Left forelimb (tissue), 1 donor: ENCODE results near the gene ADAMTS2.

Source experiments
- DNase-seq: peaks from one replicate; pipeline ENCODE4 v3.0.0-alpha.2; 2018; ENCODE audit warnings: low spot score

ADAMTS2 gene

DNA sequence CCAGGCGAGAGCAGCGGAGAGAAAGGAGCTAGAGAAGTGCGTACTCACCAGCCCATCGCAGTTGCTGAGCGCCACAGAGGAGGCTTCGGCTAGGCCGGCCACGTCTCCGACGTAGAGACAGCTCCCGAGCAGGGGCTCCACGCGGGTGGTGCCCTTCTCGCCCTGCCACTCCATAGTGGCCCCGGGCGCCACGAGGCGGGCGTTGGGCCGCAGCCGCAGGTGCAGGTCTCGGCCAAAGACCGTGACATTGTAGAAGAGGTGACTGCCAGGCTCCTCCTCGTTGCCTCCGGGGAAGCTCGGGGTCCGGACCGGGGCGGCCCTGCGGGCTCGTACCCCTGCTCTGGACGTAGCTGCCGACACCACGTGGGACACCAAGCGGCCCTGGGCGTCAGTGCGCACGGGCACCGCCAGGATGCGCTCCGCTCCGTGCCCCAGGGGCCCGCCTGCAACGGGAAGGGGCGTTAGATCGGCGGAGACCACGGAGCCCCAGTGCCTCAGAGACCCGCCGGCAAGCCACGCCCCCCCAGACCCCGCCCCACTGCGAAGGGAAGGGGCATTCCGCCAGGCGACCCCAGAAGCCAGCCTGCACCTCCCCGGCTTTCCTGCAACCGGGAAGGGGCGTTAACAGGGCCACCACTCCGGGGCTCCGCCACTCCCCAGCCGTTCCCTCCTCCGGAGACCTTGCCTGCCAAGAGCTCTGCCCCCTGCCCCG lies 1.4 kb downstream of the ADAMTS2 start:
- DNase-seq = no peak

DNA sequence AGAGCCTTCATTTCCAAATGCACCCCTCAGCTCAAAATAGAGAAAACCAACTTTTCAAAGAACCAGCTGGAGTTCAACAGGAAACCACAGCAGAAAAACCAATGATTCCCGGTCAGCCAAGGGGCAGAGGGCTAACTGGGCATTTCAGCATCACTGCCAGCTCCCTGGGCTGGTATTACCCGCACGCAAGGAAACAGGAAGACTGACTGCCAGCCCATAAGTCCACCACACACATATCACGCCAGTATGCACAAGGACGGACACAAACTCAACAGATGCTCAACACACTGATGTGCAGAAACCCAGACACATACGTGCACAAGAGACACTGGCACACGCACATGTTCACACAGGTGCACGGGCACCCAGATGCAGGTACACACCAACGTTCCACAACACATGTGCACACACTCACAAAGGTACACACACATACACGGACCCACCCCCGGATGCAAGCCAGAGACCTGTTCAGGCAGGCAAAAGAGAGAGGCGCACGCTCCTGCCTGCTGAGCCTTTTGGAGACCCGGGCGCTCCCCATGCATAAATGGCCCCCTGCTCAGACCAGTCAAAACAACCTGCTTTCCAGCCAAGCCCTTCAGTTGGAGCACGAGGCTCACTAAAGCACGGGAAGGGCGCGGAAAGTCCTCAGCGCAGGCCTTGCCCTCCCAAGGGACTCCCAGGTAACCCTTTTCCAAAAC lies 2.1 kb downstream of the ADAMTS2 start:
- no peak for DNase-seq

DNA sequence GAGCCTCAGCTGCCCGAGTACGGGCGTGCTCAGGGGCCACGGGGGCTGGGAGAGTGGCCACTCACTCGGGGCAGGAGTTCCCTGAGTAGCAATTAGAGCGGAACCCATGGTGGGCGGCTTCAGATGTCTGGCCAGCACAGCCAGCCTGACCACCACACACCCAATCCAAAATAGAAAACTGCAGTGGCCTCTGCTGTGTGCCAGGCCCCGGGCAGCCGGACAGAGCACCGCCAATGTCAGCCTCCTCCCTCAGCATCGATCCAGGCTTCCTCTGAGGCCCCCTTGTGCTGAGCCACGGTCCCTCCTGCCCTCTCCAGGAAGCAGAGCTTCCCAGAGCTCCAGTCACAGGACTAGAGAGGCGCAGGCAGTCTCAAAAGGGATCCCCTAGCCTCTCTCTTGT lies 2.7 kb downstream of the ADAMTS2 start:
- DNase-seq = no peak

DNA sequence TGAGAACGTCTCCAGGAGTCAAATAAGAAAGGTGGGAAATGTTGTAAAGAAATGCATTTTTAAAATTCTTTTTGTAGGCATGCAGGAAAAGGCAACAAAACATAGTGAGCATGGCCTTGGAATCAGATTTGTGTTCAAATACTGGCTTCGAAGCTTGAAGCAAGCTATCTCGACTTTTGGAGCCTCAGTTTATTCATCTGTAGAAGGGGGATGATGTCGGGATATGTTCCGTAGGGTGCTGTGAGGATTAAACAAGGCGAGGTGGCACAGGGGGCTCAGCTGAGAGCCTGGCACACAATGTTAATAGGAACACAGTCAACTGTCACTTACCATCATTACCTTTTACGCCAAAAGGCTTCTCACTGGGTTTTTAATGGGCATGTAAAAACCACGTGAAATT lies 4.8 kb downstream of the ADAMTS2 start:
- no peak for DNase-seq

DNA sequence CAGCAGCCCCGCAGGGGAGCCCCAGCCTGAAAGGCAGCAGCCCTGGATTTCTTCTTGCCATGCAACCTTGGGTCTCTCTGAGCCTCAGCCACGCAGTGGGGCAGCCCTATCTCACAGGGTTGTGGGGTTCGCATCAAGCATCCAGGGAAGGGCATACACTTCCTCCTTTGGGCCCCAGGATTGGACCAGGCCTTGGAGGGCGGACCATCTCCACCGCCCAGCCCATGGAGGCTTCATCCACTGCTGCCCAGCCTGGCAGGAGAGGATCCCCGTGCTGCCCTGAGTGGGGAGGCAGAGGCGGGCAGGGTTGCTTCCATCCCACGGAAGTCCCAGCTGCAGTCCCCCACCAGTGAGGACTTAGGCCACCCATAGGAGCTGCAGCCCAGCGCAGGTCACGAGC lies 5.3 kb downstream of the ADAMTS2 start:
- no peak for DNase-seq

DNA sequence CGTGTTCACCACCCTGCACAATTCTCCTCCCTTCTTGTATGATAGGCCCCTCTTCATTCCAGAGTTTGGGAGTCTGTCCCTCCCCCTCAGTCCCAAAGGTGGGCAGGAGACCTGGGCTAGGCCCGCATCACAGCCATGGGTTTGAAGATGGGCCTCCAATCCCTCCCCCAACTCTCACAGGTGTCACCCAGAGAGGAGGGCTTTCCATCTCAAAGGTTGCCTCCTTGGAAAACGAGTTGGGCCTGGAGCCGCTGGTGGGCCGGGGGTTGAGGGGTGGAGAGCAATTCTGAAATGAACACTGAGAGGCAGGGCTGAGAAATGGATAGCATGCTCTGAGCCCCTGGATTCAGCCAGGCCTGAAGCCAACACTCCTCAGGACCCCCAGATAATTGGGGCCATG lies 6.2 kb downstream of the ADAMTS2 start:
- no peak for DNase-seq

DNA sequence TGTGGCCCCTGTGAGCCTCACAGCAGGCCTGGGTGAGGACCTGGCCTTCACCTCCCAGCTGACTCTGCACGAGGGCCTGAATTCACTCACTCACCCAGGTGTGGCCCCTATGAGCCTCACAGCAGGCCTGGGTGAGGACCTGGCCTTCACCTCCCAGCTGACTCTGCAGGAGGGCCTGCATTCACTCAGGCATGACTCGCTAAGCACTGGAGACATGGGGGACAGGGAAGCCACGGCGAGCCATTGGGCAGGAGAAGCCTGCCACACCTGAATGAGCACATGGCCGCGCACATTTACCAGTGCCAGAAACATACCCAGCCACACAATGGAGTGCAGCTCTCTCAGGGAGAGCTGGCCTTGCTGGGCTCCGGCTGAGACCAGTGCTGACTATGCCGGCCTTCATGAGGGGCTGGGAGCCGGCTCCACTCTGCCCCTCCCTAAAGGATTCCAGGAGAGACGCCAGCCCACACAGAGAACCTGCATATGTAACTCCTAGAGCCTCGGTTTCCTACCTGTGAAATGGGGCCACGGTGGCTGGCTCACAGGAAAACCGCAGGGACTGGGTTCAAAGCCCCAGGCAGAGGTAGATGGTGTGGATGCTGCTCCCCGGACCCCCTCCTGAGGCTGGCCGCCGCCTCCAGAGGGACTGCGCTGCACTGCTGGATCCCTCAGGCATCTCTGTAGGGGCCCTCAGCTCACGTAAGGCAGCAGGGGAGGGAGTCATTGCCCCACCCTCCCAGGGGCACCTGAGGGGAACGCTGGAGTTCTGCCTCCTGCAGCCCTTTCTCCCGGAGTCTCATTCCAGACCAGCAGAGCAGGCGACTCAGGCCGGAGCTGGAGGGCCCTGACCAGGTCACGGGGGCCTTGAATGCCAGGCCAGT lies 7.2 kb downstream of the ADAMTS2 start:
- DNase-seq = no peak

DNA sequence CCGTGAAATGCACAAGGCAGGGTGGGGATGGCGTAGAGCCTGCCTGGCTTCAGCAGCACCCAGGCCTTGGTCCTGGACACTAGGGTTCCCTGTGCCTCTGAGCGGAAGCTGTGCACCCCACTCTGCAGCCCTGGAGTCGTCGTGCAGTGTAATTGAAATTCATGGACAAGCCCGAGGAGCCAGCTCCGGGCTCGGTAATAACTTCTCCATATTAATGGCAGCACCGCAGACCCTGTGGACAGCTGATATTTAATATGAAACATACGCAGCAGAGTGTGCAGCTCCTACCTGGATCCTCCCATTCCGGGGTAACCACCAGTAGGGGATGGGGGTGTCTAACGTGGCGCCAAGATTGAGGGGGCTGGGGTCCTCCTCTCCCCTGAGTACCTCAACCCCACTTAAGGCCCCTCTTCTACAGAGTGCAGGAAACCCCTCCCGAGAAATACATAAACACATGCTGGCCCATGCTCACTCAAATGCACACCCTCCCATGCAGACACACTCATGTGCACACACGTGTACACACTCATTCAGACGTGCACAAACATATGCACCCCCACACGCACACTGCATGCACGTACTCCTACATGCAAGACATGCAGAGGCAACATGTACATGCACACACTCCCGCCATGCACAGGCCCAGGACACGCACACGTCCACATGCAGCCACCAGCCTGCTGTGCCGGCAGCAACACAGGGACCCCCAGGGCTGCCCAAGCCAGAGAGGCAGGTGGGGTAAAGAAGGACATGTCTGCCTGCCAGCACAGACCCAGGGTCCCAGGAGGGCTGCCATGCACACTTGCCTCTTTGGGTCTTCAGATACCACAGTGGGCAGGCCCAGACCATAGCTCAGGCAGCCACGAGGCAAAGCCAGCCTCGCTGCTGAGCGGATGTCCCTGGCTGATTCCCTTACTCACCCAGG lies 8.1 kb downstream of the ADAMTS2 start:
- DNase-seq = no peak

DNA sequence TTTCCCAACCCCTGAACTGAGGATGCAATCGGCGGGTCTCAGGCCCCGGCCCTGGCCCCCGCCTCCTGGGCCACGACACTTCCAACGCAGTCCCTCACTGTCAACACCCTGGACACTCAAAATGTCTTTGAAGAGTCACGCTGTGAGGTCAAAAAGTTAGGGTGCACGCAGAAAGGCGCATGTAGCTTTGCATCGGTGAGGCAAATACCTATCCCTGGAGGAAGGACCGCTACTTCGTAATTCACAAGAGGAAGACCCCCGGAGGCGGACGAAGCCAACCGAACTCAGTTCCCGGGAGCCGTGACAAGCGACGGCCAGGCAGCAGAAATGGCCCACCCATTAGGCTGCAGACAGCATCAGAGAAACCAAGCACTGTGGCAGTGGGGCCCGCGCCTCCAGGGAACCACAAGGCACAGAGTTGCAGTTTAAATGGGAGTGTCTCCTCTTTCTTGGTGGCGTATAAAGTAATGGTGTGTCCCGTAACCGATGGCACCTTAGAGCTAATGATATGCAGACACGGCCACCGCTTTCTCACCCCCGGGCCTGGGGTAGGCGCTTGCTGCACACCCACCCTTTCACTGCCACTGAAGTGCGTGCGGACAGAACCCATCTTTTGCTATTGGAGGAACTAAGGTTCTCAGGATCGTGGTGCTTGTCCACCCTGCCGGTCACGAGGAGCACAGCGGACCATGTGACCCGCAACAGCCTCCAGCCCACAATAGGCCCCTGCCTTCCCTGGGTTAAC lies 9.0 kb downstream of the ADAMTS2 start:
- DNase-seq = no peak

DNA sequence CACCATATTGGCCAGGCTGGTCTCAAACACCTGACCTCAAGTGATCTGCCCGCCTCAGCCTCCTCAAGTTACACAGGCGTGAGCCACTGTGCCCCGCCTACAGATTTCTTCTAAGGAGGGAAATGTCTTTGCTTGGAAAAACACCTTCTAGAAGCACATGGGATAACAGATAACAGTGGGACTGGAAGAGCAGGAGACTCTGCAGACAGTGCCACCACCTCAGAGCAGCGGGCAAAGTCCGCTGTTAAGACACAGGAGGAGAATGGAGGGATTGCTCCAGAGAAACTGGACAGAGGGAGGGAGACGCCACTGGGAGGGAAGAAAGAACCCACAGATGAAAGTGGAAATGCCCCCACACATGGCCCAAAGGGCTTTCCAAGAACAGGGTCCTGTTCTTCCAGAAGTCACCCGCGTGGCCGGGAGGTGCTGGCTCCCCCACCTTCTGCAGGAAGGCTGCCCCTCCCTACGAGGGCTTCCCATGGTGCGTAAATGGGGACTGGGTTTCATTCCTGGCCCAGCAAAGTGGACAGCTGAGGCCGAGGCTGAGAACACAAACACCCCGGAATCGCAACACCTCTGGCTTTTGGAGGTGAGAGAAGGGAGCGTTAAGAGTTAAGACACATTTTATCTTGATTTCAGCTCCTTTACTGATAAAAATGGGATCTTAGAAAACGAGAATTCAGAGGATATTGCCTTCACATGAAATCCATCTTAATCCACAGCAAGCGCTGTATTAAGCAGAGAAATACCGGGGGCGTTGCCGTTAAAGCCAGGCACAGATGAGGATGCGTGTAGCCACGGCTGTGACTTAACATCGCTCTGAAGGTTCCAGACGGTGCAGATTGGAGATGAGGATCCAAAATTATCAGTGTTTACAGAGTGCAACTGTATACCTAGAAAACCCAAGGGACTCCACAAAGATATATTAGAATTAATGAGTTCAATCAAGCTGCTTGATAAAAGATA lies 11.2 kb downstream of the ADAMTS2 start:
- DNase-seq = no peak

DNA sequence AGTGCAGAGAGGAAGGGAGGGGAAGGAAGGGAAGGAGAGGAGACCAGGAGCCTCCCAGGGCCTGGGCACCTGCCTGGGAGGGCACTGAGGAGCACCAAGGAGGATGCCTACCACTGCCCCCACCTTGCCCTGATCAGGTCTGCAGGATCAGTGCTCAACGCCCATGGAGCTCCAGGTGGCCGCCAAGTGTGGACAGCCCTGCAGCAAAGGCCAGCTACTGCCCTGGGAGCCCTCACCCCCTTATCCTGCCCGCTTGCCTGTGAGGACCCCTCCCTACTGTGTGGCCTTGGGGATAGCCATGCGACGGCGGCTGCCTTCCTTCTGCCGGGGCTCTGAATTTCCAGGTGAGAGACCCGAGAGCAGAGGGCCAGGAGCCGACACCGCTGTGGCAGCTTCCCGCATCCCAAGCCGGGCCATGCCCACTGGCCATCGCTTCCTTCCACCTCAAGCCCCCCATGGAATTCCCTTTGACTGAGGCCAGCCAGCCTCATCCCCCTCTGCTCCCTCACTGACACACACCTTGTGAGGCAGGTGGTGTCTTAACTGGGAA lies 12.4 kb downstream of the ADAMTS2 start:
- no peak for DNase-seq

DNA sequence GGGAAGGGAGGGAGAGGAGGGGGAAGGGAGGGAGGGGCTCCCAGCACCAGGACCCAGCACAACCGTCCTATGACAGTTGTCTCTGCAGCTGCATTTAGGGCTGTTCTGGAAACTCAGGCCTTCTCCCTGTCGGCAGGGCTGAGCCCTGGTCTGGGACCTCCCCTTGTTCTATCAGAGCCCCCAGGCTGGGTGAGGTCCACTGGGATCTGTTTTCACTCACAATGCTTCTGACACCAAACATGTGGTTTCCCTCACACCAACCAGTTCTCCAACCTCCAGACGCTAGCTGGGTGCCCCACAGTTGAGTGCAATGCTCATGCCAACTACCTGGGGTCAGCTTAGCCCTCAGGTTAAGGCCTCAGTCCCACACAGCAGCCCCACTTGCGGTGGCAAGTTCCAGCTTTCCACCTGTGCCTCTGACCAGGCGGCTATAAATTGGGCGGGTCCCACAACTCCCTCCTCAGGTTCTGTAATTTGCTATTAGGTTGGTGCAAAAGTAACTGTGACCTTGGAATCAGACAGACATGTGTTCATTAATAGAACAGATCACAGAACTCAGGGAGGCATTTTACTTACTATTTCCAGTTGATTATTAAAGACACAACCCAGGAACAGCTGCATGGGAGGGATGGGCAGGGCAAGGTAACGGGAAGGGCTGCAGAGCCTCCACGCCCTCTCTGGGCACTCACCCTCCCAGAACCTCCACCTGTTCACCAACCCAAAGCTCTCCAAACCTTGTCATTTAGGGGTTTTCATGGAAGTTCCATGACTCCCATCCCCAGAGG lies 13.5 kb downstream of the ADAMTS2 start:
- DNase-seq = no peak

DNA sequence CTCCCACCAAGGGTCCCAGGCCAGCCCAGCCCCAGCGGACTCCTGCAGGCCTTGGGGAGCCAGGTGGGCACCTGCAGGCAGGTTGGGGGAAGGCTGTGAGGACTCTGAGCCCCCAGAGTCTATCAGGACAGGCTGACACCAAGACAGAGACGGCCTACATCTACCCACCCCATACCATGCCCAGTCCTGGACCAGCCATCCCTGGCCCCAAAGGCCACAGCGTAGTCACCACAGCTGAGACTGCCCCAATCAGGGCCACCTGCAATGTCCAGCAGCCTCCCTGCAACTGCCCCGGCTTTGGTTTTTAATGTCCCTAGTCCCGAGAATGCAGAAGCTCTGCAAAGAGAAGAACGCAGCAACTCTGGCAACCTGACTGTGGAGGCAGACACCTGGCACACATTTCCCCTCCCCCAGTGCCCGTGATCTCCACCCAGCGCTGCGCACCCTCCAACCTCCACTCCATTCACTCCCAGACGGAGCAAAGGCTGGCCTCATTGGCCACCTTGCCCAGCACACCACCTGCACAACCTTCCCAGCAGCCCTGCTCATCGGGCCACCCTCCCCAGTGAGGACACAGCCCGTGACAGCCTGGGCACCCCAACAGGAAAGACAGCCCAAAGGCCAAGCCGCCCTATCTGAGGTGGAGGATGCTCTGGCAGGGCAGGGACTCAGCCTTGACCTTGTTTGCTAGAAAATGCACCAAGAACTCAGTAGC lies 14.9 kb downstream of the ADAMTS2 start:
- no peak for DNase-seq

DNA sequence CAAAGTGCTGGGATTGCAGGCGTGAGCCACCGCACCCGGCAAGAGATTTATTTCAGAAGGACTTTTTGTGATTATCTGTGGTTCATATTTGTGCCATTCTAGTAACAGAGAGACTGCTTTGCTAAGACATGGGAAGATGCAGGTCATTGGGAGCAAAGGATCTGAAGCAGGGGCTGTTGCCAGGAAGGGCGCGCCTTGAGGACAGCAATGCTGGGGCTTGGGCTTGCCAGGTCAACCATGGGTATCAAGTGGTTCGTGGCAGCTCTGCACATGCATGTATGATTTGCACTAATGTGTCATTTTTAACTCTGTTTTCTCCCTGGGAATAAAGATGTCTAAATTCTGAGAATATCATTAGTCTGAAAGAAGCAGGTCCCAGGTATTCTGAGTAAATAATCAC lies 17.0 kb downstream of the ADAMTS2 start:
- no peak for DNase-seq

DNA sequence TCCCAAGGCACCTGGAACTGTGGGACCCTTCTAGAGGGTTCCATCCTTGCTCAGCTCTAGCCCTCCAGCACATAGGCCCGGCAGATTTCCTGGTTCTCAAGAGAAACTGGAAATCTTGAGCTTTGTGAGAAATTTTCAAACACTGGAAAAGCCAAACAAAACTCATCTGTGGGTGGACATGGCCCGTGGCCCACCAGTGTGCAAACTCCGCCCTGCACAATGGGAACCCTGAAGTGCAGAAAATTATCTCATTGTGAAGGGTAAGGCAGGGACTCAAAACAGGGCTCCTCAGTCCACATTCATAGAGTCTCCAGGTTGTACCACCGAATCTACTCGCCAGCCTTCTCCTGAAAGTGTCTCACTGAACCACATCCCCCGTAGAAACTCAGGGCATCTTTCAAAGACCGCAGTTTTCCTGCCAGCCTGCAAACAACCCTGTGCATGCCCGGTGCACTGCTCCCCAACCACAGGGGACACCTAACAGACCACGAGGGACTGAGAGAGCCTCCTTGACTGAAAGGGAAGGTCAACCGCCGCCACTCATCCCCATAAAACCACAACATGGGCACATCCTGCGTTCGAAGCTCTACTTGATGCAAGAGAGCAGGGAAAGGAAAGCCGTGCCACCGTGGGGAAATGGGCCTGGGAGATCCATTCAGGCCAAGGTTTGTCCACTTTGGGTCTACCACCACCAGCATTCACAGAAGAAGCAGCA lies 18.1 kb downstream of the ADAMTS2 start:
- DNase-seq = no peak

DNA sequence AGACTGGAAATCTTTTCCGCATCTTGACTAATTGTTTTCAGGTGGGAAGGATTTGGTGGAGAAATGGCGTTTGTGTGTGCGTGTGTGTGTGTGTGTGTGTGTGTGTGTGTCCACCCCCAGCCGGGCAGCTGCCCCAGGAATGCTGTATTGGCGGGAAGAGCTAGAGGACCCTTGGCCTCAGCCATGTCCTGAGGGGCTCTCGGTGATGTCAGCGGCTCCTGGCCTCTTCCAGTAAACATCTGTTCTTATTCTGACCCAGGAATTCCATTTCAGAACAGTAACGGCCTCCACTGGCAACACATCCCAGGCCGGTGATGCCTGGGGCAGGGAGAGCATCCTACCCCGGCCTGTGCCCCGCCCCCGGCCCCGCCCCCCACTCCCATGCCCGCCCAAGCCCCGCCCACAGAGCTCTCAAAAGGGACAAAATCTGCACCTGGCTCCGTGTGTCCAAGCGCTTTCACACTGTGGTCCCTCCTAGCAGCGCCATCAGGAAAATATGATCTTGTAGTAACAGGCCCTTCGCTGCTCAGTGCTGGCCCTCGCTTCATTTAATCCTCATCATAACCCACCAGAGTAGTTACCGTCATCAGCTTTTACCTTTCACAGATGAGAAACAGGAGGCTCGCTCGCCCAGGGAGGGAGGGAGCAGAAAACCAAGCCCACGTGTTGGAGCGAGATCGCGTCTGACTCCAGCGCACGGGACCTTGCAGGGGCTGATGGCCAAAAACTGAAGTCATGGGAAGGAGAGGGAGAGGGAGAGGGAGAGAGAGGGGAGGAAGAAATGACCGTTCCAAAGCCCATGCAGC lies 18.9 kb downstream of the ADAMTS2 start:
- peak; percentile 92 for DNase-seq
